ENCODE measurements around the gene SORBS1.
A peak's percentile ranks its signal among the peaks of the same experiment; 100 is the strongest.

SORBS1 gene

DNA sequence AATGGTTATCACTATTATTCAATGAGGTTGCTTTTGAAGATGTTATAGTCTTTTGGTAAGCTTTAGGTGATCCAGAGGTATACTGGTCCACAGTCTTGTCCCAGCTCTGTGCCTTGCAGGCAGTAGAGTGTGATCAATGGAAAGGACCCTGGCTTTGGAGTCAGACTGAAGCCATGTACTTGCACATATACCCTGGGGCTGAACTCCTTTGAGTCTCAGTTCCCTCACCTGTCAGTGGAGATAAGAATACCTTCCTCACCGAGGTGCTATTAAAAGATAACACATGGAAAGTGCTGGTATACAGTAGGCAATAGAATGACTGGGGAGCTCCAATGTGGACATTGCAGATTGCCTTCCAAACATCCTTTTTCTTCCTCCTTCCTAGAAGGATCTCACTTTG is 254.3 kb downstream of the SORBS1 start:
- TF ChIP-seq SETDB1 (IDR thresholded peaks at IDR 0.05; ENCODE audit: insufficient read length, low read length), result no peak
- TF ChIP-seq ZNF664 (tag by site-specific recombination; IDR thresholded peaks at IDR 0.05), result peak; percentile 86
- ChIA-PET POLR2A (no interaction called here), CTCF (interaction anchor here (2.8 kb wide), 1 partner anchor 60 kb away, joined by 11 read pairs; no protein-coding TSS in a partner anchor)

DNA sequence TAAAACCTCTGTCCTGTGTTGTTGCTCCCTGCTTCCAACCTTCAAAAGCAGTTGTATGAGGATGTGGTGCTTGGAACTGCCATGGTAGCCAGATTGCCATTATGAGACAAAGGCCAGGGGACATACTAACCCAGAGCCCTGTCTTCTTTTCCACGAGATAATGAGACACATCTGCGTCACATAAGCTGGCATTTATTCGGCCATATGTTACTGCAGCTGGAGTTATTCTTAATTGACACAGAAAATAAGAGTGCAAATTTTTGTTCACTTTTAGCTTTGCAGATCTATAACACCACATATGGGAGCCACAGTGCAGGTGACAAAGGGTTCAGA is 254.9 kb downstream of the SORBS1 start:
- ChIA-PET CTCF (no interaction called here), POLR2A (interaction anchor here (1.0 kb wide), 1 partner anchor 17 kb away, joined by 3 read pairs; no protein-coding TSS in a partner anchor)
- no peak for TF ChIP-seq REST (tag by site-specific recombination; IDR thresholded peaks at IDR 0.05)
- TF ChIP-seq ZBTB6 (tag by site-specific recombination; IDR thresholded peaks at IDR 0.05), result no peak
- no peak for TF ChIP-seq ZNF324 (tag by site-specific recombination; IDR thresholded peaks at IDR 0.05)
- no peak for TF ChIP-seq ZNF777 (tag by site-specific recombination; IDR thresholded peaks at IDR 0.05; ENCODE audit: borderline replicate concordance)
- TF ChIP-seq ZNF26 (tag by site-specific recombination; IDR thresholded peaks at IDR 0.05), result no peak
- no peak for TF ChIP-seq KLF7 (tag by site-specific recombination; IDR thresholded peaks at IDR 0.05; ENCODE audit: borderline replicate concordance)
- TF ChIP-seq ZNF391 (tag by site-specific recombination; IDR thresholded peaks at IDR 0.05; ENCODE audit: borderline replicate concordance, low read depth), result no peak
- no peak for TF ChIP-seq ZNF571 (tag by site-specific recombination; IDR thresholded peaks at IDR 0.05)
- no peak for TF ChIP-seq ZFHX2 (tag by site-specific recombination; conservative IDR thresholded peaks at IDR 0.05)
- TF ChIP-seq OVOL3 (tag by site-specific recombination; IDR thresholded peaks at IDR 0.05), result no peak
- TF ChIP-seq, protein P1, sequence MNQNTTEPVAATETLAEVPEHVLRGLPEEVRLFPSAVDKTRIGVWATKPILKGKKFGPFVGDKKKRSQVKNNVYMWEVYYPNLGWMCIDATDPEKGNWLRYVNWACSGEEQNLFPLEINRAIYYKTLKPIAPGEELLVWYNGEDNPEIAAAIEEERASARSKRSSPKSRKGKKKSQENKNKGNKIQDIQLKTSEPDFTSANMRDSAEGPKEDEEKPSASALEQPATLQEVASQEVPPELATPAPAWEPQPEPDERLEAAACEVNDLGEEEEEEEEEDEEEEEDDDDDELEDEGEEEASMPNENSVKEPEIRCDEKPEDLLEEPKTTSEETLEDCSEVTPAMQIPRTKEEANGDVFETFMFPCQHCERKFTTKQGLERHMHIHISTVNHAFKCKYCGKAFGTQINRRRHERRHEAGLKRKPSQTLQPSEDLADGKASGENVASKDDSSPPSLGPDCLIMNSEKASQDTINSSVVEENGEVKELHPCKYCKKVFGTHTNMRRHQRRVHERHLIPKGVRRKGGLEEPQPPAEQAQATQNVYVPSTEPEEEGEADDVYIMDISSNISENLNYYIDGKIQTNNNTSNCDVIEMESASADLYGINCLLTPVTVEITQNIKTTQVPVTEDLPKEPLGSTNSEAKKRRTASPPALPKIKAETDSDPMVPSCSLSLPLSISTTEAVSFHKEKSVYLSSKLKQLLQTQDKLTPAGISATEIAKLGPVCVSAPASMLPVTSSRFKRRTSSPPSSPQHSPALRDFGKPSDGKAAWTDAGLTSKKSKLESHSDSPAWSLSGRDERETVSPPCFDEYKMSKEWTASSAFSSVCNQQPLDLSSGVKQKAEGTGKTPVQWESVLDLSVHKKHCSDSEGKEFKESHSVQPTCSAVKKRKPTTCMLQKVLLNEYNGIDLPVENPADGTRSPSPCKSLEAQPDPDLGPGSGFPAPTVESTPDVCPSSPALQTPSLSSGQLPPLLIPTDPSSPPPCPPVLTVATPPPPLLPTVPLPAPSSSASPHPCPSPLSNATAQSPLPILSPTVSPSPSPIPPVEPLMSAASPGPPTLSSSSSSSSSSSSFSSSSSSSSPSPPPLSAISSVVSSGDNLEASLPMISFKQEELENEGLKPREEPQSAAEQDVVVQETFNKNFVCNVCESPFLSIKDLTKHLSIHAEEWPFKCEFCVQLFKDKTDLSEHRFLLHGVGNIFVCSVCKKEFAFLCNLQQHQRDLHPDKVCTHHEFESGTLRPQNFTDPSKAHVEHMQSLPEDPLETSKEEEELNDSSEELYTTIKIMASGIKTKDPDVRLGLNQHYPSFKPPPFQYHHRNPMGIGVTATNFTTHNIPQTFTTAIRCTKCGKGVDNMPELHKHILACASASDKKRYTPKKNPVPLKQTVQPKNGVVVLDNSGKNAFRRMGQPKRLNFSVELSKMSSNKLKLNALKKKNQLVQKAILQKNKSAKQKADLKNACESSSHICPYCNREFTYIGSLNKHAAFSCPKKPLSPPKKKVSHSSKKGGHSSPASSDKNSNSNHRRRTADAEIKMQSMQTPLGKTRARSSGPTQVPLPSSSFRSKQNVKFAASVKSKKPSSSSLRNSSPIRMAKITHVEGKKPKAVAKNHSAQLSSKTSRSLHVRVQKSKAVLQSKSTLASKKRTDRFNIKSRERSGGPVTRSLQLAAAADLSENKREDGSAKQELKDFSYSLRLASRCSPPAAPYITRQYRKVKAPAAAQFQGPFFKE (tag by site-specific recombination; IDR thresholded peaks at IDR 0.05; ENCODE audit: borderline replicate concordance), result no peak
- TF ChIP-seq RBAK (tag by site-specific recombination; IDR thresholded peaks at IDR 0.05), result no peak
- H3K9me3 ChIP-seq (ENCODE audit: control insufficient read depth, insufficient read depth, low read depth, low read length), result no peaks in the 10 kb centered on the region
- no peak overlapping the region for H3K27ac ChIP-seq (ENCODE audit: extremely low read depth, low read depth, low read length)
- H3K4me3 ChIP-seq (ENCODE audit: low read depth, low read length), result no peak overlapping the region
- no peaks in the 10 kb centered on the region for H3K36me3 ChIP-seq (ENCODE audit: control insufficient read depth in 2 of 2, insufficient read depth in 1 of 2, low read length in 2 of 2)
- peaks cover 16% of the 10 kb centered on the region for H3K4me1 ChIP-seq (ENCODE audit: control insufficient read depth, insufficient read depth, low read length)

More for the DNA sequence above, 254.3 kb downstream of the SORBS1 start:
- H3K27ac ChIP-seq (ENCODE audit: extremely low read depth, low read depth, low read length), result no peak overlapping the region
- H3K36me3 ChIP-seq (ENCODE audit: control insufficient read depth in 2 of 2, insufficient read depth in 1 of 2, low read length in 2 of 2), result no peaks in the 10 kb centered on the region
- no peak overlapping the region for H3K4me3 ChIP-seq (ENCODE audit: low read depth, low read length)
- peaks cover 16% of the 10 kb centered on the region for H3K4me1 ChIP-seq (ENCODE audit: control insufficient read depth, insufficient read depth, low read length)
- no peaks in the 10 kb centered on the region for H3K9me3 ChIP-seq (ENCODE audit: control insufficient read depth, insufficient read depth, low read depth, low read length)

Data from HEK293 (cell line).